HEK293T (cell line): ENCODE measurements around the gene CEP43.

Experiments
- BHLHE40 ChIP-seq: fragments of 450-650 bp; IDR thresholded peaks from 2 replicates; pipeline ENCODE4 v1.6.1; 2016; ENCODE audit warnings: mild to moderate bottlenecking, moderate library complexity, borderline replicate concordance
- ELF4 ChIP-seq: fragments of 450-650 bp; IDR thresholded peaks from 2 replicates; pipeline ENCODE4 v1.6.1; 2017; ENCODE audit warnings: antibody characterized with exemption
- FOXA1 ChIP-seq: fragments of 450-650 bp; IDR thresholded peaks from 2 replicates; pipeline ENCODE4 v1.6.1; 2016; ENCODE audit warnings: mild to moderate bottlenecking
- FOXK2 ChIP-seq: fragments of 450-650 bp; IDR thresholded peaks from 2 replicates; pipeline ENCODE4 v1.6.1; 2016; ENCODE audit warnings: mild to moderate bottlenecking
- FOXM1 ChIP-seq: fragments of 450-650 bp; IDR thresholded peaks from 2 replicates; pipeline ENCODE4 v1.6.1; 2017; ENCODE audit warnings: mild to moderate bottlenecking, borderline replicate concordance
- HDGF ChIP-seq: fragments of 450-650 bp; IDR thresholded peaks from 2 replicates; pipeline ENCODE4 v1.6.1; 2017; ENCODE audit warnings: antibody characterized with exemption, borderline replicate concordance
- L3MBTL2 ChIP-seq: fragments of 450-650 bp; conservative IDR thresholded peaks from 2 replicates; pipeline ENCODE4 v1.6.1; 2016; ENCODE audit warnings: mild to moderate bottlenecking
- PKNOX1 ChIP-seq: fragments of 450-650 bp; IDR thresholded peaks from 2 replicates; pipeline ENCODE4 v1.6.1; 2016
- SP1 ChIP-seq: fragments of 450-650 bp; IDR thresholded peaks from 2 replicates; pipeline ENCODE4 v1.6.1; 2017
- SUZ12 ChIP-seq: fragments of 450-650 bp; IDR thresholded peaks from 2 replicates; pipeline ENCODE4 v1.6.1; 2016; ENCODE audit warnings: mild to moderate bottlenecking

DNA sequence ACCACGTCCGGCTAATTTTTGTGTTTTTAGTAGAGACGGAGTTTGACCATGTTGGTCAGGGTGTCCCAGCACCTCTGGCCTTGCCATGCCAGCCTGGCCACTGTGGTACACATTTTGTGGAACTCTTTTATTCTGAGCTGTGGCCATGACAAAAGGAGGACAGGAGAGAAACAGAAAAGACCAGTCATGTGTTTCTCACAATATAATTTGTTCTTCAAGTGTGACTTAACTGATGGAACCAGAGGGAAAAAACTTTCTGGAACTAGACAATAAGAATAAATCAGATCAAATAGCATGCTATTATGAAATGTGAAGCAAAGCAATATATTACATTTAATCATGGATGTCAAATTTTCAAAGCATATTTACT, 38.6 kb upstream of the CEP43 start:
- TF ChIP-seq FOXM1 (no peak), SP1 (no peak), FOXK2 (no peak), L3MBTL2 (no peak), SUZ12 (no peak), HDGF (no peak), ELF4 (no peak), FOXA1 (no peak), PKNOX1 (no peak), BHLHE40 (no peak)
